GM12872 (cell line): Measurements from ENCODE around the gene ADORA1.

Experiments used
- CTCF ChIP-seq: IDR thresholded peaks from 3 replicates; pipeline ENCODE4 v1.5.1; 2011; ENCODE audit warnings: low read depth, mild to moderate bottlenecking, low read length, moderate library complexity; ENCODE audit not compliant: insufficient read depth

ADORA1 gene

GRCh38 chr1:203131548-203132200, 4.1 kb downstream of the ADORA1 start:
- TF ChIP-seq CTCF = no peak

- no peak for TF ChIP-seq CTCF
These were observed 6.6 kb downstream of the ADORA1 start for GRCh38 chr1:203133970-203134725.

- TF ChIP-seq CTCF = no peak
These were observed 8.2 kb downstream of the ADORA1 start for GRCh38 chr1:203135636-203136305.

- TF ChIP-seq CTCF = peak; percentile 31; the same call in 1 of the 3 replicates
These were observed 9.0 kb downstream of the ADORA1 start for GRCh38 chr1:203136409-203137042.

GRCh38 chr1:203137324-203137723, 9.8 kb downstream of the ADORA1 start:
- no peak for TF ChIP-seq CTCF

GRCh38 chr1:203138066-203138465, 10.5 kb downstream of the ADORA1 start:
- TF ChIP-seq CTCF = no peak

GRCh38 chr1:203139976-203140475, 12.5 kb downstream of the ADORA1 start:
- TF ChIP-seq CTCF = no peak
